ENCODE measurements around the gene REL. TPM values are rescaled to one million over a fixed set of nuclear protein-coding genes. Genes with fewer than 3 reads are reported as not detected.

REL gene
- total RNA-seq, 1 experiment from 2014 or later: 6.2 TPM

GRCh38 chr2:60963190-60963589, 81.8 kb downstream of the REL start:
- Histone ChIP-seq H3K18ac (ENCODE audit: insufficient read length, low read depth, low read length) (no peak overlapping the region), H3K4ac (ENCODE audit: low read depth, low read length) (no peak overlapping the region), H3K27ac (ENCODE audit: insufficient read length, low read depth, low read length) (no peak overlapping the region), H2BK5ac (ENCODE audit: insufficient read length, low read length) (no peak overlapping the region), H3K79me1 (ENCODE audit: insufficient read depth, low read depth, low read length, poor library complexity, severe bottlenecking) (no peaks in the 10 kb centered on the region), H3K4me1 (ENCODE audit: insufficient read depth, low read length) (no peaks in the 10 kb centered on the region; the same call in 1 of the 2 replicates), H3T11ph (ENCODE audit: low read length) (no peak overlapping the region), H2BK20ac (ENCODE audit: low read depth, low read length, poor library complexity, severe bottlenecking) (no peak overlapping the region), H2AFZ (ENCODE audit: low read length) (no peak overlapping the region), H3K56ac (ENCODE audit: insufficient read length, low read depth, low read length) (no peak overlapping the region), H4K20me1 (ENCODE audit: control insufficient read depth, insufficient read depth, insufficient read length) (no peaks in the 10 kb centered on the region), H2BK12ac (ENCODE audit: insufficient read length, low read depth, low read length) (no peak overlapping the region), H3K79me2 (ENCODE audit: insufficient read depth, low read length) (no peaks in the 10 kb centered on the region), H2AK5ac (ENCODE audit: insufficient read length, low read length) (no peak overlapping the region), H3K9me3 (ENCODE audit: control insufficient read depth, low read depth, low read length) (no peaks in the 10 kb centered on the region), H2BK15ac (ENCODE audit: low read depth, low read length) (no peak overlapping the region), H3K4me2 (ENCODE audit: insufficient read depth, insufficient read length, low read length) (no peak overlapping the region), H3K27me3 (ENCODE audit: insufficient read depth, low read length) (no peaks in the 10 kb centered on the region), H3K23ac (ENCODE audit: insufficient read length, low read depth, low read length) (no peak overlapping the region), H4K5ac (ENCODE audit: insufficient read length, low read depth, low read length) (no peak overlapping the region), H2BK120ac (ENCODE audit: low read depth, low read length, poor library complexity, severe bottlenecking) (no peak overlapping the region), H3K14ac (ENCODE audit: insufficient read depth, low read length) (no peak overlapping the region), H3K23me2 (ENCODE audit: insufficient read length, low read depth, low read length, poor library complexity, severe bottlenecking) (no peaks in the 10 kb centered on the region), H3K9ac (ENCODE audit: extremely low read depth, insufficient read length, low read length) (no peak overlapping the region), H4K91ac (ENCODE audit: insufficient read length, low read depth, low read length) (no peak overlapping the region), H4K8ac (replicated peaks; ENCODE audit: insufficient read length, low read depth, low read length) (no peak overlapping the region)
- peaks cover 3 to 9% of the 10 kb centered on the region in 2 experiments; a peak in 3 of 4 replicates for H3K4me1 Mint-ChIP-seq
- TF ChIP-seq CTCF (conservative IDR thresholded peaks at IDR 0.05): no peak
- no peaks in the 10 kb centered on the region for H3K9me3 Mint-ChIP-seq
- no peak overlapping the region for H3K27ac Mint-ChIP-seq
- DNase-seq: no peak
- H3K36me3 Mint-ChIP-seq (ENCODE audit: insufficient read depth in 1 of 3, low read depth in 3 of 3): no peaks in the 10 kb centered on the region
- H3K27me3 Mint-ChIP-seq (ENCODE audit: low read depth): no peaks in the 10 kb centered on the region
- H3K4me3 Mint-ChIP-seq: no peak overlapping the region
